ENCODE measurements around the gene LIPC.

The LIPC gene

DNA sequence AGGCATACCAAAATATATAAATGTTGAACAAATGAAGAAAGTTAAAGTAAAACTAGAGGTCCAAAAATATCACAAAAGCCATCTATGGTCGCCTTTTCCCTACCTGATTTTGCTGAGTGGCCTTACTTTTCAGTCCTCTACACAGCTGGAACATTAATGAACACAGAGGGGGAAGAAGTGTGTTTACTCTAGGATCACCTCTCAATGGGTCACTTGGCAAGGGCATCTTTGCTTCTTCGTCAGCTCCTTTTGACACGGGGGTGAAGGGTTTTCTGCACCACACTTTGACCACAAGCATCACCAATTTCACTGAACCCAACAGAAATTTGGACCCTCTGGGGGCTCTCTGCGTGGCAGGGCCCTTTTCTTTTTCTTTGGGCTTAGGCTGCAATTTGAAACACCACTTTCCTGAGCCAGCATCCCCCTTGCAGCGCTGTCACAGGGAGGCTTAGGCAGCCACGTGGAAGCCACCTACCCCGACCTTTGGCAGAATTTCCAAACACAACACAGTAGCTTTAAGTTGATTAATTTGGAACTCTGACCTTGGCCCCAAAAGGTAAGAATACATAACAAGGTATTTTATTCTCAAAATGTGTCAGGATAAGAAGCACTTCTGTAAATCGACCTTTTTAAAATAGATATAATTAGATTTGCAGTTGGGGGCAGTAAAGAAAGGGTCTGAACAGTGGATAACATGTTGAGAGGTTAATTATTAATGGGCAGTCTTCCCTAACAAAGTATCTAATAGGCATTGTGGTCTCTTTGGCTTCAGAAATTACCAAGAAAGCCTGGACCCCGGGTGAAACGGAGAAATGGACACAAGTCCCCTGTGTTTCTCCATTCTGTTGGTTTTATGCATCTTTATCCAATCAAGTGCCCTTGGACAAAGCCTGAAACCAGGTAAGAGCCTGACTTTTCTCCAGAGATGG is at the start of gene LIPC:
Gene LIPC (plus strand): TSS at position 771 of the 929 bp plus-strand sequence. CDS start 42 bp downstream, at position 813.
- DNase-seq (ENCODE audit: low read depth in 1 of 2, low spot score in 1 of 2) = no peak

DNA sequence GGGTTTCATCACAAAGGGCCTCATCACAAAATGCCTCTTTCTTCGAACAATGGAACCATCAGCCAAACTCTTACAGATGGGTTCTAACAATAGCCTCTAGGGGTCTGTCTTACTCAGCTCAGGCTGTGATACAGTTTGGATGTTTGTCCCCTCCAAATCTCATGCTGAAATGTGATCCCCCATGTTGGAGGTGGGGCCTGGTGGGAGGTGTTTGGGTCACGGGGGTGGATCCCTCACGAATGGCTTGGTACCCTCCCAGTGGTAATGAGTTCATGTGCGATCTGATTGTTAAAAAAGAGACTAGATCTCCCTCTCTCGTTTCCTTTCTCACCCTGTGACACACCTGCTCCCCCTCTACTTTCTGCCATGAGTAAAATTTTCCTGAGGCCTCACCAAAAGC is 47.9 kb upstream of the LIPC start:
- DNase-seq (ENCODE audit: low read depth in 1 of 2, low spot score in 1 of 2) = peak in 1 of 2 donors; percentile 8

DNA sequence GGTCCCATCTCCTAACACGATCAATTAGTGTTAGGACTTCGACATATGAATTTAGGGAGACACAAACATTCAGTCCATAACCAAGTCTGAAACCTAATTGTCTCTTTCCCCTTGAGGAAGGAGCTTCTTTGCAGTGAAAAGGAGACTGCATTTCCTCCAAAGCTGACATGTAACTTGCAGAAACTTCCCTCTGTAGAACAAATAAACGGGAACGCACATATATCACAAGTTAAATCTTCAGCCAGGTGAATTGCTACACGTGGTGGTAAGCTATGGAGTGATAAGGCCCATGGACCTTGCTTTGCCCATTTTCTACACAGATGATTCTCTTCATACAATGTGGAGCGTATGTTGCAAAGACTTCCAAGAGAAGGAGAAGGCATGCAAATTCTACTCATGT is 47.1 kb upstream of the LIPC start:
- DNase-seq (ENCODE audit: low read depth in 1 of 2, low spot score in 1 of 2) = no peak

DNA sequence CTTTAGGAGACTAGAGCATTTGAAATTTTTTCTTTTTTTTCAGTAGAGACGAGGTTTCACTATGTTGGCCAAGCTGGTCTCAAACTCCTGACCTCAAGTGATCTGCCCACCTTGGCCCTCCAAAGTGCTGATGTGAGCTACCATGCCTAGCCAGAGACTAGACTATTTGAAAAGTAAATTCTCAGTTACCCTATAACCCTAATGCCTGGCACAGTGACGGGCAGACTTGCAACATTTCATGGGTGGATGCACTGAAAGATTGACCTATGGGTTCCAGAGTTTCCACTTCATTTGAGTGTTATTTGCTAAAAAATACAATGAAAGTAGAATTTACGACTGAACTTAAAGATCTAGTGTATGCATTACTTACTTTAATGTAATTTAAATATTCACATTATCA is 45.7 kb upstream of the LIPC start:
- no peak for DNase-seq (ENCODE audit: low read depth in 1 of 2, low spot score in 1 of 2)

DNA sequence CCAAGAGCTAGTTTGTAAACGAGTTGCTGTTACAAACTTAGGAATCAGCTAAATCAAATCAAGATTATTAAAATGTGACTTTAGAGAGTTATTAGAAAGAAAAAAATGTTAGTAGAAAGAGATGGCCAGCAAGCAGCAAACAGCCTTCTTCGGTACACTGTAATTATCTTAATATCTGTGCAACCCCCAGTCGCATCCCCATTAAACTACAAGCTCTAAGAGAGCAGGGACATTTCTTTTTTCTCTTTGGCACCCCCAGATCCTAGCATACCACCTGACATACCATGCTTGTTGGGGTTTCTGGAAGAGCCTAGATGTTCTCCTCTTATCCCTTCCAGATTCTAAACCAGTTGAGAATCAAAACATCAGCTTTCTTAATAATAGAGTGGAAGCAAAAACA is 45.1 kb upstream of the LIPC start:
- no peak for DNase-seq (ENCODE audit: low read depth in 1 of 2, low spot score in 1 of 2)

DNA sequence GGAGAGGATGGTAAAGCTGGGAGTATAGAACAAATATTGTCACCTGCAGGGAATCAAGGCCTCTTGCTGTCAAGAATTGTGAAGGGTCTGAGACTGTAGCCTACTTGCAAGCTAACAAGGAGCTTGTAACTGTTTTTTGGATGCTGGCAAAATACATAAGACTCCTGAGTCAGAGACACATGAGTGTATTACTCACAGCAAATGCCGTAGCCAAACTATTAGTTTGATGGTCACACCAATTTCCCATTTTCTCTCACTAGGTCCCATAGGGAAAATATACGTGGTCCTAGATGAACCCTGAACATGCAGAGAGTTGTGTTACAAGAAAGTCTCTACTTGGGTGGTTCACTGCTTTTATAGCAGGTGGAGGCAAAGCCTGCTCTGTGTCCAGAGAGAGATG is 44.7 kb upstream of the LIPC start:
- no peak for DNase-seq (ENCODE audit: low read depth in 1 of 2, low spot score in 1 of 2)

DNA sequence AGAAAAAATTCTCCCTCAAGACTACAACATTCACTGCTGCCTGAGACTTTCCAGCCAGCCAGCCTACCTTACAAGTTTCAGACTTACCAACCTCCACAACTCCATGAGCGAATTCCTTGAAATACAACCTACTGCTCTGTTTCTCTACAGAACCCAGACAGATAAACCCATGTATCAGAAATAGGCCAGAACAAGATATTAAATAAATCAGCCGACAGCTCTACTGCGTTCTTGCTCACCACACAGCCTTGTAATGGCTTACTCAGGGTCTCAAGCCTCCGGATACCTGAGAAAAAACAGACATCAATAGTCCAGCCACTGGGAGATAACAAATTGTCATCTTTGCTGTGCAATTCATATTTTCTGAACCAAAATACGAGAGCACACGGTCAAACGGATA is 43.6 kb upstream of the LIPC start:
- no peak for DNase-seq (ENCODE audit: low read depth in 1 of 2, low spot score in 1 of 2)

DNA sequence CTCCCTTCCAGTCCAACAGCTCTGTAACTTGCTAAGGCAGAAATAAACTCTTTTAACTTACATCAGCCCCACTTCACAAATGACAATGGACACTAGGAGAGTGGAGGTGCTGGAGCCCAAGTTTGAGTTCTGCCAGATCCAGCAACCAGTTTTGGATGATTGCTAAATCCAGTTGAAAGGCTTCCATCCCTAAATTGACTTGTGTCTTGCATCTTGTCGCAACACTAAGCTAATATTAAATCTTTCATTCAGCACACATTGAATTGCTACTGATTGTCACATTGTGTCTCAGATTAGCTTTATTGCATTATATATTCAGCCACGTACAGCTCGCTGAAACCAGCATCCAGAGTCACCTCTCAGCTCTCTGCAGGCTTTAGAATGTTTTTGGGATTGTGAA is 41.7 kb upstream of the LIPC start:
- DNase-seq (ENCODE audit: low read depth in 1 of 2, low spot score in 1 of 2) = no peak

DNA sequence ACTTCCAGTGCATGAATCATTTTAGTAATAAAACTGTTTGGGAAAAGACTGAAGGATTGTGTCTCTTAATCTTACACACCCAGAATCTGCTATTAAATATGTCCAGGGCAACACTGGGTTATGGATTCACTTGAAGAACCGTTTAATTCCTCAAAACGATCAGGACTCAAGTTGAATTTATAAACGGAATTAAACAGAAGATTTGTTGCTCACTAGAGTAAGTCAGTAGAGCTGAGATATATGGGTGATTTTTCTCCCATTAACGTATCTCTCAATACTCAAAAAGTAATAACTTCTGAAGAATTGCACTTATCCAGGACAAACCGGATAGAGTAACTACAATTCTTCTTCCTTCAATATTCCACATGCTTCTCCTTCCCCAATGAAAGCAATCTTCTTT is 41.1 kb upstream of the LIPC start:
- no peak for DNase-seq (ENCODE audit: low read depth in 1 of 2, low spot score in 1 of 2)

DNA sequence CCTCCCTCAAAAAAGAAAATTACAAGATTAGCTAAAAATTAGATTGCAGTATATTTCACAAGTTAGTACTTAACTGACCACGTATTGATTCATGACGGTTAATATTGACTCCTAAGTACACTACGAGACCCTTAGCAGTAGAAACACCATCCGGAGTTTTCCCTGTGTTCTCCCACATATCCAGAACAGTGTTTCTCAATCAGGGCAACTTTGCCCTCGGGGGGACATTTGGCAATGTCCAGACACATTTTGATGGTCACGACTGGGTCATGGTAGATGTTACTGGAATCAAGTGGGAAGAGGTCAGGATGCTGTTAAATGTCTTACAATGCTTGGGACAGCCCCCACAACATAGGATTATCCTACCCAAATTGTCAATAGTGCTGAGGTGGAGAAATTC is 40.7 kb upstream of the LIPC start:
- DNase-seq (ENCODE audit: low read depth in 1 of 2, low spot score in 1 of 2) = no peak

DNA sequence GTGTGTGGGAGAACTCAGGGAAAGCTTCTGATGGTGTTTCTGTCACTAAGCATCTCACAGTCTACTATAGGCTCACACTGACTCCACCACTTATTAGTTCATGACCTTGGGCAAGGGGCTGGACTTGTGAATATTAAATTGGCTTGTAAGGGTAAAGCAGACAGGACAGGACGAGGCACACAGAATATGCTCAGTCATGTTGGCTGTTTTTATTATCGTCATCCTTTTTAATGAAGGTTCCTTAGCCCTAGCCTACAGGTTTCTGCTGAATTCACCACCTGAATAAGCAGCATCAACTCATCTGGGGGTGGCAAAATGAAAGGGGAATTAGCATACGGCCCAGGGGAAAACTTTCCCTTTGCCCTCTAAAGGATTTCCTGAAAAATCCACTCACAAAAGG is 39.6 kb upstream of the LIPC start:
- no peak for DNase-seq (ENCODE audit: low read depth in 1 of 2, low spot score in 1 of 2)

DNA sequence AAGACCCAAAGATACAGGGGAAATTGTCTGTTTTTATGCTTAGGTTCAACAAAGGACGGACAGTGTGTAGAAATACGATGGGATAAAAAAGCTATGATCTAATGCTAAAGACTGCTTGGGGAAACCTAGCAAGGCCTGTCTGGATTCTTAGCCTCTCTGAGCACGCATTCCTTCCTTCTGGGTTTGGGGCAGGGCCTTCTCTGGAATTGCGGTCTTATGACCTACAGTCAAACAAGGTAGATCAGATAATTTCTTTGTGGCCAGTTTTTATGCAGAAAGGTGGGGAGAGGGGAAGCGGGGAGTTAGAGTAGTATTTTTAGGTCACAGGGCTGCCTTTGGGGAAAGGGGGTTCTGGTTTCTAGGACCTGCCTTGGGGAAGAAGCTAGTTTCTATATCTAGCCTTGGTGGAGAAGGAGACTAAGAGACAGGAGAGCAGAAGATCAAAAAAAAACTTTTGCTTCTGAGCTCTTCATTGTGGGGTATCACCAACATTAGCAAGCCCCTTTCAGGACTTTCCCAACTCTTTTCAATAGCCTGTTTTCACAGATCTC is 39.1 kb upstream of the LIPC start:
- no peak for DNase-seq (ENCODE audit: low read depth in 1 of 2, low spot score in 1 of 2)

DNA sequence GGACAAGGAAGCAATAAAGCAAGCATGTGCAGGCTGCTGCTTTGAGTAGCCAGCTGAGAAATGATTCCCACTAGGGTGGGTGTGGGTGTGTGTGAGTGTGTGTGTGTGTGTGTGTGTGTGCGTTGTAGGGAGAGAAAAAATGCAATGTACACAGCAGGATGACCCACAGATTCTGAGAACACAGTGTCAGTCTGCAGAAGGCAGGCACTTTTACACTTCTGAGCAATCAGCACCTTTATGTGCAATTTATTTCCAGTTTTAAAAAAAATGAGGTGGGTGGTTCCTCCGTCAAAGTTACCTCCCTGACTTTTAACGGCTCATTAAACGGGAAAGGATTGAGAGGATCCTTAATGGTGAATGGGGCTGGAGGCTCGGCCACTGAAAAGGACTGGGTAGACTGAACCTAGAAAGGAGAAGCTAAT is 38.5 kb upstream of the LIPC start:
- DNase-seq (ENCODE audit: low read depth in 1 of 2, low spot score in 1 of 2) = no peak

DNA sequence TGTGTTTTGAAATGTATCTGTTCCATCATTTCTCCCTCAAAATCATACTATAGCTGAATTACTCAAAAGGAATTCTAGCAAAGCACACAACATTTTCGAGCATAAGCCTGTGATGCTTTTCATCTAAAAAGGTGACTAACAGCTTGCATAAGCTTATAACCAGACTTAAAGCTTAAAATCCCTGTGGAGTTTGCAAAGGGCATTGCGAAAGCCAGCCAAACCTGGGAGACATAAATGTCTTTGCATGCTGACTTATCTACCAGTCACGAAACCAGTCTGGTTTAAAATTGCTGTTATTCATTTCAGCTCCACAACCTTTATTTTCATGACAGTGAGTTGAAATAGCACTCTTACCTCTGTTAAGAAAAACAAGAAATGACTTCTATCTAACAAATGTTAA is 35.6 kb upstream of the LIPC start:
- DNase-seq (ENCODE audit: low read depth in 1 of 2, low spot score in 1 of 2) = no peak

DNA sequence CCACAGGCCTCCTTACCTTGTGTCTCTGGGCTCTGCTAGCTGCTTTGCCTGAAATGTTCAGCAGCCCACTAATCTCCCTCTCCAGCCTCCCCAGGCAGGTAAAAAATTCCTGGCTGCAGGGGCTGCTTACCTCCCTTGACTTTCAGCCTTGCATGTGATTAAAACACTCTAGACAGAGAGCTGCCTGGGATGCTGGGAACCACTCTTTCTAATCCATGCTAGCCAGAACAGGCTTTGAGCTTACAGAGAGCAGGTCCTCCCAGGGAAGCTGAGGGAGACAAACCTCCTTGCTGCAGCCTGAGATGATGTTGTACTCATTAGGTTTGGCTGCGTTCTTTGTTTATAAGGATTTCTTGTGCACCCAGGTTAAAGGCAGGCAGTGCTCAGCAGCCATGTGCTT is 33.7 kb upstream of the LIPC start:
- DNase-seq (ENCODE audit: low read depth in 1 of 2, low spot score in 1 of 2) = no peak

DNA sequence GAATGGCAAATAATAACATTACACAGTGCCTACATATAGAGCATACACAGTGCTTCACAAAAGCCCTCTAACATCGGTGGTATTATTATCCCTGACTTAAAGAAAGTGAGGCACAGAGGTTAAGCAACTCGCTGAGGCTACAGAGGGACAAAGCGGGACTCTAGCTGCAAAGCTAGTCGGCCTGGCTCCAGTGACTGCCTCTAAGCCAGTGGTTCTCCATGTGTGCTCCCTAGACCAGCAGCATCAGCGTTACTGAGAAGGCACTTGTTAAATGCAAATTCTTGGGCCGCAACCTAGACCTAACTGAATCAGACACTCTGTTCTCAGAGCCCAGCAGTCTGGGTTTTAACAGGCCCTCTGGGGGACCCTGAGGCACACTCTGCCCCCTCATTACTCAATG is 33.1 kb upstream of the LIPC start:
- DNase-seq (ENCODE audit: low read depth in 1 of 2, low spot score in 1 of 2) = no peak

DNA sequence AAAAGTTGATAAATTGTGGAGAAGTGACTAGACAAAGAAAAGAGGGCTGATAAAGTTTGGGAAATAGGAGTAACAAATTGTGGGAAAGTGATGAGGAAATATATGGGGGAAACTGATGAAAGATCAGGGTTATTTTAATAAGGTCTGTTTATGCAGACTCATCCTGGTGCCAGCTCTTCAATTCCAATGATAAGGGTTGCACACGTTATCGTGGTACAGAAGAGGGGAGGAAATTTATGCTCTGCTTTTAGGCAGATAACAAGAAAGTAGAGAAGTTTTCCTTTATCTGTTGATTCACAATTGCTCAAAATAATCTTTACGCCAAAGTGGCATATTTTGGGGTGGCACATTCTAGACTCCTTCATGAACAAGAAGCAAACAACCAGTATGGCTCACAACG is 32.1 kb upstream of the LIPC start:
- no peak for DNase-seq (ENCODE audit: low read depth in 1 of 2, low spot score in 1 of 2)

DNA sequence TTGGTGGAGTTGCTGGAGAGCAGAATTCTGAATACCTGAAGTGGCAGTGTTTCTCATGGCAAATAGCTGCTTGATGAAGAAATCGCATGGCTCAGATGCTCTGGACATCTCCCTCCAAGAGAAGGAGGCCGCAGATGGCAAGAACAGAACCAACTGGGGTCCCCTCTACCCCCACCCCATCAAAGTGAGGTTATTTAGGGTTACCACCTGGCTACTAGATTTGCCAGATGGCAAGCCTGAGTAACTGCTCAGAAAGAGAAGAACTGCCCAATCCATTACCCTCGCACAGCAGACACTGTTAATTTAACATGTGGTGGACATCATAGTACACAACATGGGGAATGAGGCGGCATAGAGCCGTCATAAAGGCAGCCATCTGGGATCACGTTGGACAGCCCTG is 30.5 kb upstream of the LIPC start:
- DNase-seq (ENCODE audit: low read depth in 1 of 2, low spot score in 1 of 2) = no peak

DNA sequence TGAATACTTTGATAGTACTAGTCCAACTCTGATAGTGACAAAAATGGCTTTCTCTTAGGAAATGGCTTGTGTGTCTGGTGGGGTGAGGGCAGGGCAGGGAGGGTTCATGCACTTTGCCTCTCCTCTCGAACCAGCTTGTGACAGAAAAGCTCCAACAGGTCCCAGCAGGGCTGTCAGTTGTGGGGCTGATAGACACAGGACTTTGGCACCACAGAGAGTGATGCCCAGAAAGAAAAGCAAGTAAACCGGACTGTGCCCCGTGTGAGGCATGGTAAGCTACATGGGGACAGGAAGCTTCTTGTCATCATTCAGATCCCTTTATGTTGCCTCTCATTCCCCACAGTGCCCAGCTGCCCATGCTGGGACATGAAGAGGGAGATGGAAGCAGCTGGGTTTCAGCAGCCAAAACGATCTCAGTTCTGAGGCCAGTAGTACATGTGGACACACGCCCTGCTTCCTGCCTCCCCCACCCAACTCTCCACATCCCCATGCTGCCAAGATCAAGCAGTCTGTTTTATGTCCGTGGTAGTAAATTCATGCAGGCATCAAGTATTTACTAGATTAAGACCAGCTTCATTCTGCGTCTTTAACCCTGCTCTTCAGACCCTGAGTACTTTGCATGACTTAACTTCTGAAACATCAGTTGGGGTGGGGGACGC is 29.7 kb upstream of the LIPC start:
- no peak for DNase-seq (ENCODE audit: low read depth in 1 of 2, low spot score in 1 of 2)

DNA sequence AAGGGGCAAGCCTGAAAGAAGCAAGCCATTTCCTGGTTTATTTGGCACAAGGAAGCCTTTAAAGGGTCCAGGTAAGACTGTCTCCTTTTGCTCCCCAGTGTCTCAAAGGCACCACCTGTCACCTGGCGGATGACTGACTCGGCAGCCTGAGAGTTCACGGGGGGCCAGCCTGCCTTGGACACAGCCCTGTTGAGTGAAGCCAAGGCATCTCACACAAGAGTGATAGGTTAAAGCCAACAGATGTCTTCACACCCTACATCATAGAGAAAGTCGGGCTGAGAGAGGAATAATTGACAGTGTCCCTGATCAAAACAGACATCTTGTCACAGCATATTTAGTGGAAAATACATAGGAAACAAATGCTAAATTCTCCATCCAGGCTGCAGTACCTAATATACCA is 28.2 kb upstream of the LIPC start:
- no peak for DNase-seq (ENCODE audit: low read depth in 1 of 2, low spot score in 1 of 2)

DNA sequence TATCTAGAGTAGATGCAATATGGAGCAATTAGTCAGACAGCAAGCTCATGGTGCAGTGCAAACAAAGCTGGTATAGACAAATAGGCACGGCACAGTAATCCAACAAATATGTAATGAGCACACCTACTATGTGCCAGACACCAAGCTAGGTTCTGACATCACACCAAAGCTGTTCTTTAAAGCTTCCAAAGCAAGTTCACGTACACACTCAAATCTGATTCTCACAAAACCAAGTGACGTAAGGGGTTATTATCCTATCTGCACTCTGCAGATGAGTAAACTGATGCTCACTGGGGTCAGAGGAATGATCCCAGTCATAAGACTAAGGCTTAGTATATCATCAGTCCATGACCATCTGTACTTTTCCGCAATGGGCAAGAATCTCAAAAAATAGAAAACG is 27.8 kb upstream of the LIPC start:
- DNase-seq (ENCODE audit: low read depth in 1 of 2, low spot score in 1 of 2) = no peak

DNA sequence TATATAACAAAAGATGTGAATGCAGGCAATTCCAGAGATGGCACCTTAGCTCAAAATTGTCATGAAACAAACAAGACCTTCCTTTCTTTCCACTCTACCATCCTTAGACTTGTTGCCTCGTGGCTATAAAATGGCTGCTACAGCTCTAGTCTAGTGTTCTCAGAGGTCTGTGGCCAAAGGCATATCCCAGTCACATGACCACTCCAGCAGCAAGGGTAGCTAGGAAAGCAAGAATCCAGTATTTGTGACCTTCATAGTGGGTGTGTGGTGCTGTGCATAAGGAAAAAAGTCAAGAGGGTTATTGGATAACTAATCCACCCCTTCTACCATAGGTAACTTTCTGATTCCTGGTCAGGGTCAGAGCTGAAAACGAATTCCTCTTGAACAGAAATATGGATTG is 27.1 kb upstream of the LIPC start:
- DNase-seq (ENCODE audit: low read depth in 1 of 2, low spot score in 1 of 2) = no peak

Measured in activated T-helper 1 cell treated with anti-CD3 and anti-CD28 coated beads, Interleukin-2, amount 50 U/mL, for 16 hours (primary cell).